Neuron (in vitro differentiated cells): ENCODE data around the gene ZACN.

Experiments used
- H2AFZ ChIP-seq: one replicate; pipeline ENCODE4 v1.6.1; 2013; ENCODE audit warnings: low read depth, mild to moderate bottlenecking, inconsistent platforms, low read length, moderate library complexity
- H3K27me3 ChIP-seq: one replicate; pipeline ENCODE4 v1.6.1; 2013; ENCODE audit warnings: low read length; ENCODE audit not compliant: insufficient read depth
- H3K36me3 ChIP-seq: one replicate; pipeline ENCODE4 v1.6.1; 2013; ENCODE audit warnings: low read length; ENCODE audit not compliant: insufficient read depth
- H3K4me1 ChIP-seq: one replicate; pipeline ENCODE4 v1.6.1; 2013; ENCODE audit warnings: low read length; ENCODE audit not compliant: insufficient read depth
- H3K4me3 ChIP-seq: 2 replicates; pipeline ENCODE4 v1.5.1; 2013; ENCODE audit warnings: mild to moderate bottlenecking, low read length, moderate library complexity
- H3K9me3 ChIP-seq: one replicate; pipeline ENCODE4 v1.6.1; 2013; ENCODE audit warnings: low read length

The ZACN gene

GRCh38 chr17:76125922-76126321 lies 46.9 kb downstream of the ZACN start:
- no peak overlapping the region for H3K4me3 ChIP-seq
- H3K27me3 ChIP-seq, result no peaks in the 10 kb centered on the region

GRCh38 chr17:76130473-76130872 lies 51.5 kb downstream of the ZACN start:
- no peaks in the 10 kb centered on the region for H3K36me3 ChIP-seq
- H3K27me3 ChIP-seq, result no peaks in the 10 kb centered on the region
- no peak overlapping the region for H3K4me3 ChIP-seq
- no peaks in the 10 kb centered on the region for H3K9me3 ChIP-seq
- H3K4me1 ChIP-seq, result peaks cover 20% of the 10 kb centered on the region
- H2AFZ ChIP-seq, result no peak overlapping the region

More at GRCh38 chr17:76125922-76126321, 46.9 kb downstream of the ZACN start:
- Histone ChIP-seq H3K9me3 (no peaks in the 10 kb centered on the region), H2AFZ (no peak overlapping the region), H3K36me3 (no peaks in the 10 kb centered on the region), H3K4me1 (no peaks in the 10 kb centered on the region)

GRCh38 chr17:76131051-76131691 lies 52.2 kb downstream of the ZACN start:
- Histone ChIP-seq H3K36me3 (no peaks in the 10 kb centered on the region), H3K9me3 (no peaks in the 10 kb centered on the region), H2AFZ (no peak overlapping the region), H3K4me1 (peaks cover 25% of the 10 kb centered on the region), H3K4me3 (no peak overlapping the region), H3K27me3 (no peaks in the 10 kb centered on the region)

- H3K4me1 ChIP-seq, result peaks cover 26% of the 10 kb centered on the region
- no peaks in the 10 kb centered on the region for H3K9me3 ChIP-seq
- no peak overlapping the region for H2AFZ ChIP-seq
- H3K36me3 ChIP-seq, result no peaks in the 10 kb centered on the region
- H3K27me3 ChIP-seq, result no peaks in the 10 kb centered on the region
- no peak overlapping the region for H3K4me3 ChIP-seq
These were observed 53.0 kb downstream of the ZACN start for GRCh38 chr17:76131692-76132573.
